Right atrium auricular region (tissue), 2 donors: ENCODE results near the gene CPNE5. TPM values are rescaled to one million over a fixed set of nuclear protein-coding genes. Genes with fewer than 3 reads are reported as not detected.

Experiments
- DNase-seq: peaks from one replicate; pipeline ENCODE4 v3.0.0-alpha.2; 2019; ENCODE audit warnings: low spot score
- H3K27ac ChIP-seq, 2 donors: fragments of 200-600 bp; sonication (generic); 1 replicate in 1 of 2; 2 replicates in 1 of 2; pipeline ENCODE4 v1.5.1; 2016 to 2019
- H3K27me3 ChIP-seq, 2 donors: fragments of 200-600 bp; sonication (generic); one replicate each; pipeline versions ENCODE4 v1.5.1 to v1.6.0; 2017 to 2019
- H3K36me3 ChIP-seq: fragments of 200-600 bp; sonication (generic); one replicate; pipeline ENCODE4 v1.5.1; 2016
- H3K4me1 ChIP-seq, 2 donors: fragments of 200-600 bp; sonication (generic); one replicate each; pipeline versions ENCODE4 v1.5.1 to v1.6.0; 2017 to 2019
- H3K4me3 ChIP-seq, 2 donors: fragments of 200-600 bp; sonication (generic); 1 replicate in 1 of 2; 2 replicates in 1 of 2; pipeline ENCODE4 v1.5.1; 2017 to 2019; ENCODE audit warnings: mild to moderate bottlenecking in 1 of 2, moderate library complexity in 1 of 2
- H3K9me3 ChIP-seq, 2 donors: fragments of 200-600 bp; sonication (generic); one replicate each; pipeline ENCODE4 v1.5.1; 2019
- CTCF ChIP-seq, 2 donors: fragments of 200-600 bp; sonication (generic); IDR thresholded peaks; one replicate each; pipeline ENCODE4 v1.5.1; 2019; ENCODE audit warnings: antibody characterized with exemption in 2 of 2
- total RNA-seq, 2 donors: library from RNA; depleted of rRNA; stranded (reverse); fragments of >200 nt; gene quantifications; one replicate each; pipeline ENCODE4 v1.1.0, GENCODE V29; 2016

CPNE5 gene
- total RNA-seq, 2 donors from 2014 or later = 36.7 to 47.4 TPM

- Histone ChIP-seq H3K27me3 (no peaks in the 10 kb centered on the region), H3K4me3 (peak overlapping the region in 1 of 2 donors; percentile 35), H3K36me3 (no peaks in the 10 kb centered on the region), H3K27ac (peak overlapping the region; percentile 81 to 91), H3K4me1 (peaks cover 0 to 76% of the 10 kb centered on the region in 2 donors), H3K9me3 (no peaks in the 10 kb centered on the region)
- no peak for DNase-seq
- TF ChIP-seq CTCF (IDR thresholded peaks at IDR 0.05) = no peak
Measured at GRCh38 chr6:36847991-36848390, 8.7 kb upstream of the CPNE5 start.

- no peak for TF ChIP-seq CTCF (IDR thresholded peaks at IDR 0.05)
- Histone ChIP-seq H3K4me1 (peaks cover 0 to 69% of the 10 kb centered on the region in 2 donors), H3K9me3 (no peaks in the 10 kb centered on the region), H3K27me3 (no peaks in the 10 kb centered on the region), H3K36me3 (no peaks in the 10 kb centered on the region), H3K4me3 (peak overlapping the region in 1 of 2 donors; percentile 35), H3K27ac (peak overlapping the region; percentile 81 to 91)
- no peak for DNase-seq
Measured at GRCh38 chr6:36847152-36847551, 7.9 kb upstream of the CPNE5 start.

GRCh38 chr6:36845233-36845632 is 6.0 kb upstream of the CPNE5 start:
- no peak for DNase-seq
- Histone ChIP-seq H3K36me3 (peaks cover 13% of the 10 kb centered on the region), H3K4me1 (peaks cover 0 to 70% of the 10 kb centered on the region in 2 donors), H3K9me3 (no peaks in the 10 kb centered on the region), H3K27ac (peak overlapping the region; percentile 85 to 91), H3K27me3 (no peaks in the 10 kb centered on the region), H3K4me3 (peak overlapping the region in 1 of 2 donors; percentile 2)
- TF ChIP-seq CTCF (IDR thresholded peaks at IDR 0.05) = no peak

- TF ChIP-seq CTCF (IDR thresholded peaks at IDR 0.05) = no peak
- Histone ChIP-seq H3K4me3 (peak overlapping the region; percentile 40 to 49), H3K27me3 (no peaks in the 10 kb centered on the region), H3K4me1 (peaks cover 0 to 67% of the 10 kb centered on the region in 2 donors), H3K36me3 (peaks cover 13% of the 10 kb centered on the region), H3K9me3 (no peaks in the 10 kb centered on the region), H3K27ac (peak overlapping the region; percentile 85 to 91)
- no peak for DNase-seq
Measured at GRCh38 chr6:36844232-36845170, 5.3 kb upstream of the CPNE5 start.

- Histone ChIP-seq H3K4me1 (peaks cover 0 to 62% of the 10 kb centered on the region in 2 donors), H3K36me3 (peaks cover 13% of the 10 kb centered on the region), H3K9me3 (no peaks in the 10 kb centered on the region), H3K27ac (peak overlapping the region; percentile 85 to 91), H3K27me3 (no peaks in the 10 kb centered on the region), H3K4me3 (peak overlapping the region; percentile 40 to 49)
- DNase-seq = no peak
- no peak for TF ChIP-seq CTCF (IDR thresholded peaks at IDR 0.05)
Measured at GRCh38 chr6:36843170-36843569, 3.9 kb upstream of the CPNE5 start.
